CD14-positive monocyte (primary cell): ENCODE measurements around the gene MRPL51. TPM values are rescaled to one million over a fixed set of nuclear protein-coding genes. Genes with fewer than 3 reads are reported as not detected.

Source experiments
- DNase-seq, 3 donors: peaks; one replicate each; pipeline ENCODE4 v3.0.0-alpha.2; 2011 to 2022
- H2AFZ ChIP-seq: 2 replicates; pipeline ENCODE4 v1.6.0; 2012; ENCODE audit warnings: mild to moderate bottlenecking, low read depth, low read length, inconsistent platforms; ENCODE audit not compliant: insufficient read depth, poor library complexity, severe bottlenecking
- H3K27ac ChIP-seq, 2 donors: 1 replicate in 1 of 2; 2 replicates in 1 of 2; pipeline ENCODE4 v1.5.1; 2012 to 2013; ENCODE audit warnings: low read length in 2 of 2, control low read depth in 1 of 2, inconsistent platforms in 1 of 2, low read depth in 1 of 2, mild to moderate bottlenecking in 1 of 2
- H3K27me3 ChIP-seq, 2 donors: one replicate each; pipeline versions ENCODE4 v1.6.0 to v1.6.1; 2011 to 2013; ENCODE audit warnings: low read length in 2 of 2; ENCODE audit not compliant: control insufficient read depth in 2 of 2, insufficient read depth in 2 of 2
- H3K36me3 ChIP-seq, 2 donors: replicated peaks in 1 of 2; 1 replicate in 1 of 2; 2 replicates in 1 of 2; pipeline versions ENCODE4 v1.5.1 to v1.6.1; 2012 to 2013; ENCODE audit warnings: low read length in 2 of 2, control low read depth in 1 of 2, inconsistent platforms in 1 of 2, mild to moderate bottlenecking in 1 of 2; ENCODE audit not compliant: insufficient read depth in 2 of 2, control insufficient read depth in 1 of 2
- H3K4me1 ChIP-seq, 2 donors: 1 replicate in 1 of 2; 2 replicates in 1 of 2; pipeline versions ENCODE4 v1.5.1 to v1.6.1; 2012 to 2013; ENCODE audit warnings: low read length in 2 of 2, control low read depth in 1 of 2, inconsistent platforms in 1 of 2, mild to moderate bottlenecking in 1 of 2, moderate library complexity in 1 of 2; ENCODE audit not compliant: insufficient read depth in 2 of 2, control insufficient read depth in 1 of 2
- H3K4me2 ChIP-seq: replicated peaks from 2 replicates; pipeline ENCODE3; 2012; ENCODE audit warnings: low read length, moderate library complexity, mild to moderate bottlenecking; ENCODE audit not compliant: poor library complexity, severe bottlenecking; ENCODE audit errors: extremely low read depth
- H3K4me3 ChIP-seq, 3 experiments: fragments of 200-600 bp in 1 of 3; sonication (generic) in 1 of 3; replicated peaks in 1 of 3; 1 replicate in 2 of 3; 2 replicates in 1 of 3; pipeline ENCODE4 v1.5.1; 2011 to 2013; ENCODE audit warnings: low read length in 3 of 3, mild to moderate bottlenecking in 3 of 3, control low read depth in 2 of 3, low read depth in 2 of 3, inconsistent platforms in 1 of 3, moderate library complexity in 1 of 3
- H3K79me2 ChIP-seq: 2 replicates; pipeline ENCODE4 v1.6.0; 2012; ENCODE audit warnings: mild to moderate bottlenecking, control low read depth, inconsistent platforms, low read length, moderate library complexity; ENCODE audit not compliant: insufficient read depth
- H3K9ac ChIP-seq: 2 replicates; pipeline ENCODE4 v1.6.0; 2017; ENCODE audit warnings: low read length, mild to moderate bottlenecking; ENCODE audit not compliant: insufficient read depth, poor library complexity, severe bottlenecking
- H3K9me3 ChIP-seq, 2 donors: replicated peaks in 1 of 2; 1 replicate in 1 of 2; 2 replicates in 1 of 2; pipeline versions ENCODE4 v1.5.1 to v1.6.1; 2012 to 2013; ENCODE audit warnings: low read length in 2 of 2, control low read depth in 1 of 2; ENCODE audit not compliant: control insufficient read depth in 1 of 2, insufficient read depth in 1 of 2
- H4K20me1 ChIP-seq: 2 replicates; pipeline ENCODE4 v1.6.0; 2012; ENCODE audit warnings: mild to moderate bottlenecking, low read length, control low read depth, moderate library complexity; ENCODE audit not compliant: insufficient read depth
- H3K27ac Mint-ChIP-seq, 7 donors: one replicate each; pipeline ENCODE4 v1.8.0; 2020; ENCODE audit warnings: mild to moderate bottlenecking in 7 of 7, mixed read lengths in 7 of 7, moderate library complexity in 6 of 7, inconsistent platforms in 2 of 7
- H3K27me3 Mint-ChIP-seq, 3 donors: one replicate each; pipeline ENCODE4 v1.8.0; 2021 to 2022; ENCODE audit warnings: low read depth in 3 of 3, mild to moderate bottlenecking in 3 of 3, mixed read lengths in 3 of 3, moderate library complexity in 3 of 3, inconsistent platforms in 1 of 3
- H3K36me3 Mint-ChIP-seq, 2 donors: one replicate each; pipeline ENCODE4 v1.8.0; 2020; ENCODE audit warnings: mixed read lengths in 2 of 2, inconsistent platforms in 1 of 2, mild to moderate bottlenecking in 1 of 2
- H3K4me1 Mint-ChIP-seq: one replicate; pipeline ENCODE4 v1.8.0; 2020; ENCODE audit warnings: mild to moderate bottlenecking, mixed read lengths
- H3K4me3 Mint-ChIP-seq, 2 donors: one replicate each; pipeline ENCODE4 v1.8.0; 2020; ENCODE audit warnings: mild to moderate bottlenecking in 2 of 2, mixed read lengths in 2 of 2, moderate library complexity in 1 of 2
- H3K9me3 Mint-ChIP-seq, 7 donors: one replicate each; pipeline ENCODE4 v1.8.0; 2020 to 2022; ENCODE audit warnings: mixed read lengths in 7 of 7, mild to moderate bottlenecking in 6 of 7, moderate library complexity in 6 of 7, inconsistent platforms in 2 of 7
- WGBS: methylation state at CpG from one replicate; pipeline ENCODE4 v1.1.5; 2013; ENCODE audit warnings: missing lambda C conversion rate; ENCODE audit not compliant: insufficient coverage; 5-methylcytosine and 5-hydroxymethylcytosine counted together
- intact Hi-C, 2 donors: fragments of 100-400 bp; cut with micrococcal nuclease; formaldehyde crosslinking; loops; one replicate each; pipeline versions ENCODE4 v1.15.0 to v1.15.1; 2023
- polyA plus RNA-seq, 3 donors: library from polyadenylated mRNA; depleted of rRNA in 1 of 3; unstranded in 2 of 3; stranded (reverse) in 1 of 3; fragments of 300-500 nt in 2 of 3; fragments of >200 nt in 1 of 3; fragmentation: Illumina TruSeq in 2 of 3; gene quantifications; 1 replicate in 2 of 3; 2 replicates in 1 of 3; pipeline ENCODE4 v1.2.3, GENCODE V29; 2012 to 2021
- TF ChIP-seq, protein P1 (sequence below): fragments of 200-600 bp; IDR thresholded peaks from one replicate; pipeline ENCODE4 v1.8.0; 2022; ENCODE audit warnings: antibody characterized with exemption, mild to moderate bottlenecking

The MRPL51 gene
- polyA plus RNA-seq, 3 donors: 22.0 to 238 (median 189) TPM

- Histone ChIP-seq H3K27ac (no peak overlapping the region), H2AFZ (no peak overlapping the region), H3K4me2 (no peak overlapping the region), H3K79me2 (peaks cover 27% of the 10 kb centered on the region), H3K4me3 (no peak overlapping the region), H3K36me3 (peaks cover 74 to 79% of the 10 kb centered on the region in 2 donors), H3K4me1 (peaks cover 19% of the 10 kb centered on the region in 2 donors), H3K27me3 (no peaks in the 10 kb centered on the region), H4K20me1 (no peaks in the 10 kb centered on the region), H3K9ac (no peak overlapping the region), H3K9me3 (no peaks in the 10 kb centered on the region)
- Mint-ChIP-seq H3K4me1 (peaks cover 17% of the 10 kb centered on the region), H3K36me3 (peaks cover 71 to 80% of the 10 kb centered on the region in 2 donors), H3K9me3 (no peaks in the 10 kb centered on the region), H3K27ac (peak overlapping the region in 2 of 7 donors; percentile 11 to 26), H3K27me3 (no peaks in the 10 kb centered on the region), H3K4me3 (no peak overlapping the region)
- TF ChIP-seq, protein P1, sequence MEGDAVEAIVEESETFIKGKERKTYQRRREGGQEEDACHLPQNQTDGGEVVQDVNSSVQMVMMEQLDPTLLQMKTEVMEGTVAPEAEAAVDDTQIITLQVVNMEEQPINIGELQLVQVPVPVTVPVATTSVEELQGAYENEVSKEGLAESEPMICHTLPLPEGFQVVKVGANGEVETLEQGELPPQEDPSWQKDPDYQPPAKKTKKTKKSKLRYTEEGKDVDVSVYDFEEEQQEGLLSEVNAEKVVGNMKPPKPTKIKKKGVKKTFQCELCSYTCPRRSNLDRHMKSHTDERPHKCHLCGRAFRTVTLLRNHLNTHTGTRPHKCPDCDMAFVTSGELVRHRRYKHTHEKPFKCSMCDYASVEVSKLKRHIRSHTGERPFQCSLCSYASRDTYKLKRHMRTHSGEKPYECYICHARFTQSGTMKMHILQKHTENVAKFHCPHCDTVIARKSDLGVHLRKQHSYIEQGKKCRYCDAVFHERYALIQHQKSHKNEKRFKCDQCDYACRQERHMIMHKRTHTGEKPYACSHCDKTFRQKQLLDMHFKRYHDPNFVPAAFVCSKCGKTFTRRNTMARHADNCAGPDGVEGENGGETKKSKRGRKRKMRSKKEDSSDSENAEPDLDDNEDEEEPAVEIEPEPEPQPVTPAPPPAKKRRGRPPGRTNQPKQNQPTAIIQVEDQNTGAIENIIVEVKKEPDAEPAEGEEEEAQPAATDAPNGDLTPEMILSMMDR: no peak
- 95% methylated on average over 11 of the region's 17 CpGs for WGBS
- intact Hi-C loops: no loop called here
- no peak for DNase-seq
Measured at GRCh38 chr12:6528539-6529235, 35.6 kb upstream of the MRPL51 start.

GRCh38 chr12:6527711-6528110, 34.6 kb upstream of the MRPL51 start:
- Histone ChIP-seq H3K4me3 (no peak overlapping the region), H3K4me1 (peaks cover 10% of the 10 kb centered on the region in 2 donors), H3K36me3 (peaks cover 82 to 89% of the 10 kb centered on the region in 2 donors), H3K79me2 (peaks cover 18% of the 10 kb centered on the region), H3K27ac (no peak overlapping the region), H3K4me2 (no peak overlapping the region), H4K20me1 (no peaks in the 10 kb centered on the region), H2AFZ (no peak overlapping the region), H3K9me3 (no peaks in the 10 kb centered on the region), H3K9ac (no peak overlapping the region), H3K27me3 (no peaks in the 10 kb centered on the region)
- intact Hi-C loops: no loop called here
- Mint-ChIP-seq H3K27ac (peak overlapping the region in 1 of 7 donors; percentile 21), H3K27me3 (no peaks in the 10 kb centered on the region), H3K9me3 (no peaks in the 10 kb centered on the region), H3K36me3 (peaks cover 80 to 89% of the 10 kb centered on the region in 2 donors), H3K4me3 (no peak overlapping the region), H3K4me1 (peaks cover 10% of the 10 kb centered on the region)
- TF ChIP-seq, protein P1: no peak
- DNase-seq: no peak
- no CpG with 5 or more reads among the region's 4 CpGs for WGBS
